ENCODE data around the gene STX19. TPM values are rescaled to one million over a fixed set of nuclear protein-coding genes. Genes with fewer than 3 reads are reported as not detected.

Gene STX19
- total and polyA plus RNA-seq, 2 of the 13 experiments (the other 11 are each of a cell fraction or from before 2014, with no cell fraction given): not detected

- TF ChIP-seq ZNF430 (CRISPR knock-in tag; IDR thresholded peaks at IDR 0.05) (0 out of 2 replicates have a peak, but pooled peaks have one; percentile 52), ZNF251 (CRISPR knock-in tag; IDR thresholded peaks at IDR 0.05) (no peak), MTA3 (CRISPR knock-in tag; IDR thresholded peaks at IDR 0.05) (no peak), HNF4A (CRISPR knock-in tag; IDR thresholded peaks at IDR 0.05) (no peak), MXD1 (CRISPR knock-in tag; IDR thresholded peaks at IDR 0.05) (peak; percentile 47; the same call in 1 of the 2 replicates), ZNF777 (CRISPR knock-in tag; IDR thresholded peaks at IDR 0.05) (no peak), ZNF468 (CRISPR knock-in tag; IDR thresholded peaks at IDR 0.05) (no peak), BRCA1 (CRISPR knock-in tag; IDR thresholded peaks at IDR 0.05) (no peak), POLR2AphosphoS2 (IDR thresholded peaks at IDR 0.05; ENCODE audit: low read depth, low read length) (no peak), GATAD2A (CRISPR knock-in tag; IDR thresholded peaks at IDR 0.05) (0 out of 2 replicates have a peak, but pooled peaks have one; percentile 18), ZBTB2 (CRISPR knock-in tag; IDR thresholded peaks at IDR 0.05; ENCODE audit: low read depth) (no peak), CREB3 (CRISPR knock-in tag; IDR thresholded peaks at IDR 0.05) (no peak), PRMT3 (CRISPR knock-in tag; IDR thresholded peaks at IDR 0.05; ENCODE audit: borderline replicate concordance, low read depth) (no peak), ZNF841 (CRISPR knock-in tag; IDR thresholded peaks at IDR 0.05; ENCODE audit: borderline replicate concordance) (no peak), HINFP (CRISPR knock-in tag; IDR thresholded peaks at IDR 0.05; ENCODE audit: low read depth) (no peak), ZNF570 (CRISPR knock-in tag; IDR thresholded peaks at IDR 0.05; ENCODE audit: borderline replicate concordance) (no peak), CREB1 (IDR thresholded peaks at IDR 0.05) (peak; percentile 82), CREB1 (CRISPR knock-in tag; IDR thresholded peaks at IDR 0.05) (peak; percentile 92), ZNF230 (CRISPR knock-in tag; IDR thresholded peaks at IDR 0.05) (no peak), FOXA3 (CRISPR knock-in tag; IDR thresholded peaks at IDR 0.05) (no peak), ZGPAT (CRISPR knock-in tag; IDR thresholded peaks at IDR 0.05) (peak; percentile 55; the same call in 1 of the 2 replicates), MED13 (CRISPR knock-in tag; IDR thresholded peaks at IDR 0.05) (no peak), HOXD1 (CRISPR knock-in tag; IDR thresholded peaks at IDR 0.05) (no peak), GPN1 (CRISPR knock-in tag; IDR thresholded peaks at IDR 0.05; ENCODE audit: borderline replicate concordance) (no peak), IRF9 (CRISPR knock-in tag; IDR thresholded peaks at IDR 0.05; ENCODE audit: borderline replicate concordance) (peak; percentile 80; the same call in 1 of the 2 replicates)
Observed at GRCh38 chr3:93979850-93980676, 48.3 kb downstream of the STX19 start, which contains the start of gene ARL13B (continued).
